Bronchial smooth muscle cell (primary cell): Measurements from ENCODE around the gene SLC22A7. TPM values are rescaled to one million over a fixed set of nuclear protein-coding genes. Genes with fewer than 3 reads are reported as not detected.

Source experiments
- total RNA-seq: library from RNA; depleted of rRNA; stranded (reverse); fragments of >200 nt; gene quantifications from 2 replicates; pipeline ENCODE4 v1.2.1, GENCODE V29; 2014

The SLC22A7 gene, protein sequence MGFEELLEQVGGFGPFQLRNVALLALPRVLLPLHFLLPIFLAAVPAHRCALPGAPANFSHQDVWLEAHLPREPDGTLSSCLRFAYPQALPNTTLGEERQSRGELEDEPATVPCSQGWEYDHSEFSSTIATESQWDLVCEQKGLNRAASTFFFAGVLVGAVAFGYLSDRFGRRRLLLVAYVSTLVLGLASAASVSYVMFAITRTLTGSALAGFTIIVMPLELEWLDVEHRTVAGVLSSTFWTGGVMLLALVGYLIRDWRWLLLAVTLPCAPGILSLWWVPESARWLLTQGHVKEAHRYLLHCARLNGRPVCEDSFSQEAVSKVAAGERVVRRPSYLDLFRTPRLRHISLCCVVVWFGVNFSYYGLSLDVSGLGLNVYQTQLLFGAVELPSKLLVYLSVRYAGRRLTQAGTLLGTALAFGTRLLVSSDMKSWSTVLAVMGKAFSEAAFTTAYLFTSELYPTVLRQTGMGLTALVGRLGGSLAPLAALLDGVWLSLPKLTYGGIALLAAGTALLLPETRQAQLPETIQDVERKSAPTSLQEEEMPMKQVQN
- total RNA-seq, result not detected in 2 replicates

GRCh38 chr6:43297644-43298564 lies at the start of gene SLC22A7:
Gene SLC22A7 (plus strand): TSS chr6:43298260. CDS start chr6:43298359, 99 bp downstream.

GRCh38 chr6:43308101-43308989 lies 10.3 kb downstream of the SLC22A7 start, which contains the start of gene CRIP3:
Gene CRIP3 (minus strand): TSS chr6:43308826. CDS start chr6:43308792, 34 bp downstream.

Other genes with a start within 250 kb of the SLC22A7 start
- 40.1 and 58.3 TPM in 2 replicates for gene CUL7, start 244.4 kb upstream of the SLC22A7 start, total RNA-seq
- gene MRPL2, start 238.8 kb upstream of the SLC22A7 start, total RNA-seq, result 18.1 and 22.7 TPM in 2 replicates
- gene KLC4, start 238.6 kb upstream of the SLC22A7 start, total RNA-seq, result 20.3 and 25.3 TPM in 2 replicates
- 56.9 and 151 TPM in 2 replicates for gene PTK7, start 221.9 kb upstream of the SLC22A7 start, total RNA-seq
- gene SRF, start 127.0 kb upstream of the SLC22A7 start, total RNA-seq, result 7.7 and 13.6 TPM in 2 replicates
- gene CUL9, start 116.1 kb upstream of the SLC22A7 start, total RNA-seq, result 28.1 and 31.1 TPM in 2 replicates
- 38.8 and 64.5 TPM in 2 replicates for gene DNPH1, start 68.8 kb upstream of the SLC22A7 start, total RNA-seq
- under 0.01 TPM in 1 of 2 replicates, not detected in the other for gene TTBK1, start 54.8 kb upstream of the SLC22A7 start, total RNA-seq
- 0.77 TPM in 1 of 2 replicates, not detected in the other for gene CRIP3, start 10.6 kb downstream of the SLC22A7 start, total RNA-seq
- 3.9 and 4.1 TPM in 2 replicates for gene ZNF318, start 71.4 kb downstream of the SLC22A7 start, total RNA-seq
- 15.6 and 16.7 TPM in 2 replicates for gene ABCC10, start 129.3 kb downstream of the SLC22A7 start, total RNA-seq
- 0.26 and 0.63 TPM in 2 replicates for gene DLK2, start 157.3 kb downstream of the SLC22A7 start, total RNA-seq
- 8.0 TPM in 2 replicates for gene TJAP1, start 179.3 kb downstream of the SLC22A7 start, total RNA-seq
- 0.47 and 0.60 TPM in 2 replicates for gene LRRC73, start 212.1 kb downstream of the SLC22A7 start, total RNA-seq
- 137 and 172 TPM in 2 replicates for gene YIPF3, start 218.7 kb downstream of the SLC22A7 start, total RNA-seq
- 21.0 and 22.8 TPM in 2 replicates for gene POLR1C, start 218.8 kb downstream of the SLC22A7 start, total RNA-seq